Measurements from ENCODE around the gene COL4A1.

COL4A1 gene

GRCh38 chr13:110193491-110193890, 113.5 kb downstream of the COL4A1 start:
- H3K79me2 ChIP-seq (ENCODE audit: control insufficient read depth, insufficient read depth, low read length, unreplicated experiment), result no peaks in the 10 kb centered on the region
- H3K27ac ChIP-seq (ENCODE audit: low read depth, low read length), result no peak overlapping the region
- no peak overlapping the region for H3K4me3 ChIP-seq (ENCODE audit: low read depth, low read length)
- peaks cover 16% of the 10 kb centered on the region; the same call in 1 of the 2 replicates for H3K36me3 ChIP-seq (ENCODE audit: insufficient read depth, low read length)
- H2AFZ ChIP-seq (ENCODE audit: low read length, unreplicated experiment), result no peak overlapping the region
- peaks cover 4% of the 10 kb centered on the region for H3K4me1 ChIP-seq (ENCODE audit: control insufficient read depth, insufficient read depth, low read length, unreplicated experiment)
- no peaks in the 10 kb centered on the region for H3K27me3 ChIP-seq (ENCODE audit: insufficient read depth, low read length)

DNA sequence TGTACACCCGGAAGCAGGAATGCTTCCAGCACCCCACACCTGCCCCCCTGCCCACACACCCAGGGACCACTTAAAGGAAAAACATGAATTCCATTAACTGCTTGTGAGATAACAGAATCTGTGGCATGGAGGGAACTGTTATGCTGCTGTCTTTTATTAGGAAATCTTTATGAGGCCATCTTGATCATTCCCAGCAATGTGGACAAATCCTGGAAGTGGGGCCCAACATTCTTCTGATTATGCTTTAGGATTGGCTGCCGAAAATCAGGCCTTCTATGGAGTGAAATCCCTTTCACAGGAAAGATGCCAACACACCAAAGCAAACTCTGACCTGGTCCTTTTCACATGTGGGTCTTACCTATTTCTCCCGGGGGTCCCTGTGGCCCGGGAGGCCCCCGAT, 114.5 kb downstream of the COL4A1 start:
- no peak overlapping the region for H2AFZ ChIP-seq (ENCODE audit: low read length, unreplicated experiment)
- H3K27me3 ChIP-seq (ENCODE audit: insufficient read depth, low read length), result no peaks in the 10 kb centered on the region
- no peaks in the 10 kb centered on the region for H3K79me2 ChIP-seq (ENCODE audit: control insufficient read depth, insufficient read depth, low read length, unreplicated experiment)
- peaks cover 16% of the 10 kb centered on the region; the same call in 1 of the 2 replicates for H3K36me3 ChIP-seq (ENCODE audit: insufficient read depth, low read length)
- H3K27ac ChIP-seq (ENCODE audit: low read depth, low read length), result no peak overlapping the region
- H3K4me3 ChIP-seq (ENCODE audit: low read depth, low read length), result no peak overlapping the region
- peaks cover 14% of the 10 kb centered on the region for H3K4me1 ChIP-seq (ENCODE audit: control insufficient read depth, insufficient read depth, low read length, unreplicated experiment)

- no peak overlapping the region for H3K4me3 ChIP-seq (ENCODE audit: low read depth, low read length)
- H3K27me3 ChIP-seq (ENCODE audit: insufficient read depth, low read length), result no peaks in the 10 kb centered on the region
- peaks cover 17% of the 10 kb centered on the region for H3K4me1 ChIP-seq (ENCODE audit: control insufficient read depth, insufficient read depth, low read length, unreplicated experiment)
- peak overlapping the region; percentile 25; the same call in 1 of the 2 replicates for H3K27ac ChIP-seq (ENCODE audit: low read depth, low read length)
- no peak overlapping the region for H2AFZ ChIP-seq (ENCODE audit: low read length, unreplicated experiment)
- peaks cover 16% of the 10 kb centered on the region; the same call in 1 of the 2 replicates for H3K36me3 ChIP-seq (ENCODE audit: insufficient read depth, low read length)
- no peaks in the 10 kb centered on the region for H3K79me2 ChIP-seq (ENCODE audit: control insufficient read depth, insufficient read depth, low read length, unreplicated experiment)
Observed at GRCh38 chr13:110187641-110188161, 119.3 kb downstream of the COL4A1 start.

DNA sequence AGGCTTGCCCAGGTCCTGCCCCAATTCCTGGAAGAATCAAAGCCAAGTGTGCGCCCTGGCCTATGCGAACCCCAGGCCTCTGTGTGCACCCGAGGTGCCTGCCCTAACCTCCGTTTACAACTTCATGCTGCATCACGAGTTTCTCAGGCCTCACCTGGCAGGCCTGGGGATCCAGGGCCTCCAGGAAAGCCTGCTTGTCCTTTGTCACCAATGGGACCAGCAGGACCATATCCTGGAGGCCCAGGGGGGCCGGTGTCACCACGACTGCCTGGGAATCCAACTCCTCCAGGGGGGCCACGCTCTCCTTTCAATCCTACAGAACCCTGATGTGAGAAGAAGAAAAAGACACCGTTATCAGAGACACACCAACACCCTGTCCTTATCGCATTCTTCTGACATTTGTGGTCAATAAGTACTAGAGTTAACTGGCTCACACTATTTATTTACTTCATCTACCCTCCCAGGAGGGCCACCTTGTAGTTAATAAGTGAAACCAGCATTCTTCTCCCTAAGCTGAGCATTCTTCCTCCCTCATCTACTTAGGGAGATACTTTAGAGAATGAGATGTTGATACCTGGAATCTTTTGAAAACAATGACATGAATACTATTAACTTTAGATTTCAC, 120.6 kb downstream of the COL4A1 start:
- no peak overlapping the region for H3K27ac ChIP-seq (ENCODE audit: low read depth, low read length)
- H3K4me1 ChIP-seq (ENCODE audit: control insufficient read depth, insufficient read depth, low read length, unreplicated experiment), result peaks cover 17% of the 10 kb centered on the region
- H3K4me3 ChIP-seq (ENCODE audit: low read depth, low read length), result no peak overlapping the region
- 0 out of 2 replicates have a peak, but pooled peaks cover 7% of the 10 kb centered on the region for H3K36me3 ChIP-seq (ENCODE audit: insufficient read depth, low read length)
- H3K27me3 ChIP-seq (ENCODE audit: insufficient read depth, low read length), result no peaks in the 10 kb centered on the region
- H2AFZ ChIP-seq (ENCODE audit: low read length, unreplicated experiment), result no peak overlapping the region
- H3K79me2 ChIP-seq (ENCODE audit: control insufficient read depth, insufficient read depth, low read length, unreplicated experiment), result no peaks in the 10 kb centered on the region

DNA sequence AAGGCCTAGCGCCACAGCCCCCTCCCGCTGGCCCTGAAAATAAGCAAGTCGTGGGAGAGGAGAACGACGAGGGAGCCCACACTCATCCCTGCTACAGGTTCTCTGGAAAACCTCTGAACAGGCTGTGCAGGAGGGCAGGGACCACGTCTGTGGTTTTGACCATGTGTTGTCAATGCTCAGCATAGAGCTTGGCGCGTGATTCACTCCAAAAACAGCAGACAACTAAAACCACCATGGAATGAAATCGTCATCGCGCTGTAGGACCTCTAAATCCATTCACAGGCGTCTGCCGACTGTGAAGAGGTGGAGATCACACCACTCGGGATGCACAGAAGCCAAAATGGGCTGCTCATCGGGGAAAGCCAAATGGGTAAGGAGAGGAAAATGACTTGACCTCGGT, 121.3 kb downstream of the COL4A1 start:
- Histone ChIP-seq H3K36me3 (ENCODE audit: insufficient read depth, low read length) (0 out of 2 replicates have a peak, but pooled peaks cover 7% of the 10 kb centered on the region), H2AFZ (ENCODE audit: low read length, unreplicated experiment) (no peak overlapping the region), H3K27ac (ENCODE audit: low read depth, low read length) (no peak overlapping the region)

DNA sequence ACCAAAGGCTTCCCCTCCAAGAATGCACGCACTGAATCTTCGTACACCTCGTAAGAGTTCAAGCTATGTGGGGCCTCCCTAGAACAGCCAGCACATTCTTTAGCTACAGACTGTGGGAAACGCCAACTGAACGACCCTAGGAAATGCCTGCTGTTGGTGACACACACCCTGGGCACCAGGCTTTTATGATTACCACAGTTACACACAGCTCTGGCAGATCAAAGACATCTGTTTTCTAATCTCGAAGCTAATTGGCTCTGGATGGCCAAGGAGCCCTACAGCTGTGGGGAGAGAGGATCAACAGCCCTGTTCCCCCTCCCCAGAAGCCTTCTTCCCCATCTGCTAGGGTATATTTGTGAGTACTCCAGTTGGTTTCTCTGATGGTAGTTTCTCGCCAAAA, 123.0 kb downstream of the COL4A1 start:
- Histone ChIP-seq H2AFZ (ENCODE audit: low read length, unreplicated experiment) (no peak overlapping the region), H3K27ac (ENCODE audit: low read depth, low read length) (no peak overlapping the region), H3K36me3 (ENCODE audit: insufficient read depth, low read length) (0 out of 2 replicates have a peak, but pooled peaks cover 7% of the 10 kb centered on the region)

More for the DNA sequence above, 121.3 kb downstream of the COL4A1 start:
- Histone ChIP-seq H3K4me1 (ENCODE audit: control insufficient read depth, insufficient read depth, low read length, unreplicated experiment) (peaks cover 17% of the 10 kb centered on the region), H3K4me3 (ENCODE audit: low read depth, low read length) (no peak overlapping the region), H3K27me3 (ENCODE audit: insufficient read depth, low read length) (no peaks in the 10 kb centered on the region), H3K79me2 (ENCODE audit: control insufficient read depth, insufficient read depth, low read length, unreplicated experiment) (no peaks in the 10 kb centered on the region)

DNA sequence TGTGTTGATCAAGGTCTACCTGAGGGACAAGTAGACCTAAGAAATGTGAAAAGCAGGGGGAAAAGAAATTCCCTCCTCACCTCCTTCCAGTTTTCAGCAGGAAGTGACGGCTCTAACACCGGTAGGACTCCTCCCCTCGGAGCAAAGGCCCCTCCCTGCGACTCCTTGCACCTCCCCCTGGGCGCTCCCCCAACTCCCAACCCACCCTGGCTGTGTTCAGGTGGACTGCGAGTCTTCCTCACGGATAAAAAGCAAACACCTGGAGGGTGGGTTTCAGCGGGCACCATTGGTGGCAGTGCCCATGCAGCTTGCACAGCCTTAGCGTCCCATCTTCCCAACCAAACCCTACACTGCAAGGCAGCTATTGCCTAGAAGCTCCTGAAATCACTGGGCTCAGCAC, 124.5 kb downstream of the COL4A1 start:
- H2AFZ ChIP-seq (ENCODE audit: low read length, unreplicated experiment), result no peak overlapping the region
- H3K27me3 ChIP-seq (ENCODE audit: insufficient read depth, low read length), result no peaks in the 10 kb centered on the region
- no peaks in the 10 kb centered on the region for H3K79me2 ChIP-seq (ENCODE audit: control insufficient read depth, insufficient read depth, low read length, unreplicated experiment)
- peaks cover 12% of the 10 kb centered on the region; the same call in 1 of the 2 replicates for H3K36me3 ChIP-seq (ENCODE audit: insufficient read depth, low read length)
- H3K4me3 ChIP-seq (ENCODE audit: low read depth, low read length), result no peak overlapping the region
- H3K4me1 ChIP-seq (ENCODE audit: control insufficient read depth, insufficient read depth, low read length, unreplicated experiment), result peaks cover 3% of the 10 kb centered on the region
- no peak overlapping the region for H3K27ac ChIP-seq (ENCODE audit: low read depth, low read length)

More for the DNA sequence above, 123.0 kb downstream of the COL4A1 start:
- Histone ChIP-seq H3K79me2 (ENCODE audit: control insufficient read depth, insufficient read depth, low read length, unreplicated experiment) (no peaks in the 10 kb centered on the region), H3K4me1 (ENCODE audit: control insufficient read depth, insufficient read depth, low read length, unreplicated experiment) (peaks cover 17% of the 10 kb centered on the region), H3K4me3 (ENCODE audit: low read depth, low read length) (no peak overlapping the region), H3K27me3 (ENCODE audit: insufficient read depth, low read length) (no peaks in the 10 kb centered on the region)

- H3K36me3 ChIP-seq (ENCODE audit: insufficient read depth, low read length), result peaks cover 16% of the 10 kb centered on the region; the same call in 1 of the 2 replicates
Observed at GRCh38 chr13:110182003-110182402, 125.0 kb downstream of the COL4A1 start.

GRCh38 chr13:110179857-110180147, 127.2 kb downstream of the COL4A1 start:
- H3K4me3 ChIP-seq (ENCODE audit: low read depth, low read length), result no peak overlapping the region
- no peak overlapping the region for H2AFZ ChIP-seq (ENCODE audit: low read length, unreplicated experiment)
- peaks cover 28% of the 10 kb centered on the region for H3K36me3 ChIP-seq (ENCODE audit: insufficient read depth, low read length)
- H3K27me3 ChIP-seq (ENCODE audit: insufficient read depth, low read length), result no peaks in the 10 kb centered on the region
- H3K27ac ChIP-seq (ENCODE audit: low read depth, low read length), result no peak overlapping the region
- H3K4me1 ChIP-seq (ENCODE audit: control insufficient read depth, insufficient read depth, low read length, unreplicated experiment), result no peaks in the 10 kb centered on the region
- H3K79me2 ChIP-seq (ENCODE audit: control insufficient read depth, insufficient read depth, low read length, unreplicated experiment), result no peaks in the 10 kb centered on the region

More at GRCh38 chr13:110182003-110182402, 125.0 kb downstream of the COL4A1 start:
- Histone ChIP-seq H3K27ac (ENCODE audit: low read depth, low read length) (no peak overlapping the region), H3K4me3 (ENCODE audit: low read depth, low read length) (no peak overlapping the region), H2AFZ (ENCODE audit: low read length, unreplicated experiment) (no peak overlapping the region), H3K79me2 (ENCODE audit: control insufficient read depth, insufficient read depth, low read length, unreplicated experiment) (no peaks in the 10 kb centered on the region), H3K27me3 (ENCODE audit: insufficient read depth, low read length) (no peaks in the 10 kb centered on the region), H3K4me1 (ENCODE audit: control insufficient read depth, insufficient read depth, low read length, unreplicated experiment) (no peaks in the 10 kb centered on the region)

- no peak overlapping the region for H3K27ac ChIP-seq (ENCODE audit: low read depth, low read length)
- H3K27me3 ChIP-seq (ENCODE audit: insufficient read depth, low read length), result no peaks in the 10 kb centered on the region
- no peaks in the 10 kb centered on the region for H3K79me2 ChIP-seq (ENCODE audit: control insufficient read depth, insufficient read depth, low read length, unreplicated experiment)
- H3K4me3 ChIP-seq (ENCODE audit: low read depth, low read length), result no peak overlapping the region
- H2AFZ ChIP-seq (ENCODE audit: low read length, unreplicated experiment), result no peak overlapping the region
- H3K36me3 ChIP-seq (ENCODE audit: insufficient read depth, low read length), result peaks cover 28% of the 10 kb centered on the region
- no peaks in the 10 kb centered on the region for H3K4me1 ChIP-seq (ENCODE audit: control insufficient read depth, insufficient read depth, low read length, unreplicated experiment)
Observed at GRCh38 chr13:110179116-110179856, 127.7 kb downstream of the COL4A1 start.

Data from ACC112 (cell line).